SK-N-SH treated with all-trans-retinoic acid at 6 μM for 48 hours (cell line): ENCODE results near the gene PLEKHB1.
A peak's percentile ranks its signal among the peaks of the same experiment; 100 is the strongest.

Experiments
- ATAC-seq: fragments of 200-7000 bp; cut with Tn5 transposase; 3 replicates; pipeline ENCODE4 v1.9.1; 2020; ENCODE audit warnings: mild to moderate bottlenecking, moderate library complexity
- ARNTL ChIP-seq: fragments of 450-650 bp; formaldehyde crosslinking; IDR thresholded peaks from 2 replicates; pipeline ENCODE4 v1.5.0; 2020; ENCODE audit warnings: low read depth, mild to moderate bottlenecking, moderate library complexity, borderline replicate concordance
- BACH2 ChIP-seq: fragments of 250-450 bp; sonication (Bioruptor Pico); IDR thresholded peaks from 2 replicates; pipeline ENCODE4 v1.9.0; 2021; ENCODE audit warnings: mild to moderate bottlenecking, borderline replicate concordance
- CSDC2 ChIP-seq: fragments of 250-450 bp; sonication (Bioruptor Pico); IDR thresholded peaks from 2 replicates; pipeline ENCODE4 v1.5.0; 2020; ENCODE audit warnings: mild to moderate bottlenecking, moderate library complexity
- ESRRG ChIP-seq: fragments of 250-450 bp; sonication (Bioruptor Pico); IDR thresholded peaks from 2 replicates; pipeline ENCODE4 v1.6.1; 2021; ENCODE audit warnings: mild to moderate bottlenecking
- ISL1 ChIP-seq: fragments of 250-450 bp; sonication (Bioruptor Pico); IDR thresholded peaks from 2 replicates; pipeline ENCODE4 v2.1.2; 2022; ENCODE audit warnings: mild to moderate bottlenecking, moderate library complexity
- OSR1 ChIP-seq: fragments of 250-450 bp; sonication (Bioruptor Pico); IDR thresholded peaks from 2 replicates; pipeline ENCODE4 v1.8.0; 2022; ENCODE audit warnings: moderate library complexity, mild to moderate bottlenecking, inconsistent platforms
- PATZ1 ChIP-seq: fragments of 250-450 bp; sonication (Bioruptor Pico); IDR thresholded peaks from 2 replicates; pipeline ENCODE4 v1.8.0; 2020; ENCODE audit warnings: mild to moderate bottlenecking, moderate library complexity, borderline replicate concordance
- PPARA ChIP-seq: fragments of 250-450 bp; sonication (Bioruptor Pico); IDR thresholded peaks from 2 replicates; pipeline ENCODE4 v1.5.0; 2020; ENCODE audit warnings: mild to moderate bottlenecking, borderline replicate concordance
- RARB ChIP-seq: fragments of 250-450 bp; sonication (Bioruptor Pico); IDR thresholded peaks from 2 replicates; pipeline ENCODE4 v1.8.0; 2021; ENCODE audit warnings: mild to moderate bottlenecking, moderate library complexity
- TCF4 ChIP-seq: fragments of 250-450 bp; sonication (Bioruptor Pico); IDR thresholded peaks from 2 replicates; pipeline ENCODE4 v1.8.0; 2021; ENCODE audit warnings: mild to moderate bottlenecking, moderate library complexity, borderline replicate concordance
- TOX ChIP-seq: fragments of 250-450 bp; sonication (Bioruptor Pico); IDR thresholded peaks from 2 replicates; pipeline ENCODE4 v1.8.0; 2021; ENCODE audit warnings: mild to moderate bottlenecking, moderate library complexity, borderline replicate concordance
- ZC3H10 ChIP-seq: fragments of 250-450 bp; sonication (Bioruptor Pico); IDR thresholded peaks from 2 replicates; pipeline ENCODE4 v1.5.1; 2021; ENCODE audit warnings: mild to moderate bottlenecking, moderate library complexity
- ZFP3 ChIP-seq: fragments of 250-450 bp; sonication (Bioruptor Pico); IDR thresholded peaks from 2 replicates; pipeline ENCODE4 v1.5.0; 2020; ENCODE audit warnings: mild to moderate bottlenecking, moderate library complexity
- ZFP30 ChIP-seq: fragments of 450-650 bp; formaldehyde crosslinking; IDR thresholded peaks from 2 replicates; pipeline ENCODE4 v1.5.0; 2022; ENCODE audit warnings: mild to moderate bottlenecking, moderate library complexity
- ZNF565 ChIP-seq: fragments of 450-650 bp; formaldehyde crosslinking; conservative IDR thresholded peaks from 2 replicates; pipeline ENCODE4 v1.5.0; 2020; ENCODE audit warnings: low read depth, mild to moderate bottlenecking, moderate library complexity
- ZNF70 ChIP-seq: fragments of 450-650 bp; formaldehyde crosslinking; IDR thresholded peaks from 2 replicates; pipeline ENCODE4 v1.5.0; 2020; ENCODE audit warnings: mild to moderate bottlenecking, moderate library complexity
- ZNF8 ChIP-seq: fragments of 450-650 bp; formaldehyde crosslinking; IDR thresholded peaks from 2 replicates; pipeline ENCODE4 v1.5.0; 2020; ENCODE audit warnings: mild to moderate bottlenecking, moderate library complexity
- TF ChIP-seq, protein P1 (sequence below): fragments of 250-450 bp; sonication (Bioruptor Pico); IDR thresholded peaks from 2 replicates; pipeline ENCODE4 v1.5.0; 2020; ENCODE audit warnings: mild to moderate bottlenecking, moderate library complexity
- TF ChIP-seq, protein P2 (sequence below): fragments of 250-450 bp; sonication (Bioruptor Pico); IDR thresholded peaks from 2 replicates; pipeline ENCODE4 v1.5.1; 2020; ENCODE audit warnings: low read depth, mild to moderate bottlenecking, moderate library complexity
- TF ChIP-seq, protein P3 (sequence below): fragments of 250-450 bp; sonication (Bioruptor Pico); IDR thresholded peaks from 2 replicates; pipeline ENCODE4 v1.5.1; 2021; ENCODE audit warnings: mild to moderate bottlenecking, moderate library complexity

PLEKHB1 gene

GRCh38 chr11:73597956-73598718, 48.2 kb upstream of the PLEKHB1 start, which contains the start of gene FAM168A:
FAM168A (minus strand) TSS chr11:73598112; CDS start chr11:73468474, 129,638 bp downstream.
- peak; percentile 98 for TF ChIP-seq ZFP3 (CRISPR knock-in tag)
- TF ChIP-seq ARNTL = no peak
- TF ChIP-seq, protein P1, sequence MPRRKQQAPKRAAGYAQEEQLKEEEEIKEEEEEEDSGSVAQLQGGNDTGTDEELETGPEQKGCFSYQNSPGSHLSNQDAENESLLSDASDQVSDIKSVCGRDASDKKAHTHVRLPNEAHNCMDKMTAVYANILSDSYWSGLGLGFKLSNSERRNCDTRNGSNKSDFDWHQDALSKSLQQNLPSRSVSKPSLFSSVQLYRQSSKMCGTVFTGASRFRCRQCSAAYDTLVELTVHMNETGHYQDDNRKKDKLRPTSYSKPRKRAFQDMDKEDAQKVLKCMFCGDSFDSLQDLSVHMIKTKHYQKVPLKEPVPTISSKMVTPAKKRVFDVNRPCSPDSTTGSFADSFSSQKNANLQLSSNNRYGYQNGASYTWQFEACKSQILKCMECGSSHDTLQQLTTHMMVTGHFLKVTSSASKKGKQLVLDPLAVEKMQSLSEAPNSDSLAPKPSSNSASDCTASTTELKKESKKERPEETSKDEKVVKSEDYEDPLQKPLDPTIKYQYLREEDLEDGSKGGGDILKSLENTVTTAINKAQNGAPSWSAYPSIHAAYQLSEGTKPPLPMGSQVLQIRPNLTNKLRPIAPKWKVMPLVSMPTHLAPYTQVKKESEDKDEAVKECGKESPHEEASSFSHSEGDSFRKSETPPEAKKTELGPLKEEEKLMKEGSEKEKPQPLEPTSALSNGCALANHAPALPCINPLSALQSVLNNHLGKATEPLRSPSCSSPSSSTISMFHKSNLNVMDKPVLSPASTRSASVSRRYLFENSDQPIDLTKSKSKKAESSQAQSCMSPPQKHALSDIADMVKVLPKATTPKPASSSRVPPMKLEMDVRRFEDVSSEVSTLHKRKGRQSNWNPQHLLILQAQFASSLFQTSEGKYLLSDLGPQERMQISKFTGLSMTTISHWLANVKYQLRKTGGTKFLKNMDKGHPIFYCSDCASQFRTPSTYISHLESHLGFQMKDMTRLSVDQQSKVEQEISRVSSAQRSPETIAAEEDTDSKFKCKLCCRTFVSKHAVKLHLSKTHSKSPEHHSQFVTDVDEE (CRISPR knock-in tag) = 0 out of 2 replicates have a peak, but pooled peaks have one; percentile 9
- peak; percentile 97 for ATAC-seq

- TF ChIP-seq, protein P2, sequence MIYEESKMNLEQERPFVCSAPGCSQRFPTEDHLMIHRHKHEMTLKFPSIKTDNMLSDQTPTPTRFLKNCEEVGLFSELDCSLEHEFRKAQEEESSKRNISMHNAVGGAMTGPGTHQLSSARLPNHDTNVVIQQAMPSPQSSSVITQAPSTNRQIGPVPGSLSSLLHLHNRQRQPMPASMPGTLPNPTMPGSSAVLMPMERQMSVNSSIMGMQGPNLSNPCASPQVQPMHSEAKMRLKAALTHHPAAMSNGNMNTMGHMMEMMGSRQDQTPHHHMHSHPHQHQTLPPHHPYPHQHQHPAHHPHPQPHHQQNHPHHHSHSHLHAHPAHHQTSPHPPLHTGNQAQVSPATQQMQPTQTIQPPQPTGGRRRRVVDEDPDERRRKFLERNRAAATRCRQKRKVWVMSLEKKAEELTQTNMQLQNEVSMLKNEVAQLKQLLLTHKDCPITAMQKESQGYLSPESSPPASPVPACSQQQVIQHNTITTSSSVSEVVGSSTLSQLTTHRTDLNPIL (CRISPR knock-in tag) = no peak
- TF ChIP-seq ZNF8 (no peak), OSR1 (CRISPR knock-in tag) (no peak), PATZ1 (CRISPR knock-in tag) (no peak), TCF4 (no peak), ESRRG (CRISPR knock-in tag) (no peak), BACH2 (CRISPR knock-in tag) (no peak), PPARA (CRISPR knock-in tag) (no peak), TOX (CRISPR knock-in tag) (no peak), ARNTL (no peak), ZC3H10 (CRISPR knock-in tag) (no peak), CSDC2 (CRISPR knock-in tag) (no peak), ZFP30 (no peak), ZFP3 (CRISPR knock-in tag) (no peak), ZNF70 (CRISPR knock-in tag) (no peak)
- TF ChIP-seq, protein P1 (CRISPR knock-in tag) = no peak
- TF ChIP-seq, protein P3, sequence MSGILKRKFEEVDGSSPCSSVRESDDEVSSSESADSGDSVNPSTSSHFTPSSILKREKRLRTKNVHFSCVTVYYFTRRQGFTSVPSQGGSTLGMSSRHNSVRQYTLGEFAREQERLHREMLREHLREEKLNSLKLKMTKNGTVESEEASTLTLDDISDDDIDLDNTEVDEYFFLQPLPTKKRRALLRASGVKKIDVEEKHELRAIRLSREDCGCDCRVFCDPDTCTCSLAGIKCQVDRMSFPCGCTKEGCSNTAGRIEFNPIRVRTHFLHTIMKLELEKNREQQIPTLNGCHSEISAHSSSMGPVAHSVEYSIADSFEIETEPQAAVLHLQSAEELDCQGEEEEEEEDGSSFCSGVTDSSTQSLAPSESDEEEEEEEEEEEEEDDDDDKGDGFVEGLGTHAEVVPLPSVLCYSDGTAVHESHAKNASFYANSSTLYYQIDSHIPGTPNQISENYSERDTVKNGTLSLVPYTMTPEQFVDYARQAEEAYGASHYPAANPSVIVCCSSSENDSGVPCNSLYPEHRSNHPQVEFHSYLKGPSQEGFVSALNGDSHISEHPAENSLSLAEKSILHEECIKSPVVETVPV (CRISPR knock-in tag) = no peak
- ATAC-seq = no peak
Measured at GRCh38 chr11:73598719-73599379, 47.5 kb upstream of the PLEKHB1 start.

DNA sequence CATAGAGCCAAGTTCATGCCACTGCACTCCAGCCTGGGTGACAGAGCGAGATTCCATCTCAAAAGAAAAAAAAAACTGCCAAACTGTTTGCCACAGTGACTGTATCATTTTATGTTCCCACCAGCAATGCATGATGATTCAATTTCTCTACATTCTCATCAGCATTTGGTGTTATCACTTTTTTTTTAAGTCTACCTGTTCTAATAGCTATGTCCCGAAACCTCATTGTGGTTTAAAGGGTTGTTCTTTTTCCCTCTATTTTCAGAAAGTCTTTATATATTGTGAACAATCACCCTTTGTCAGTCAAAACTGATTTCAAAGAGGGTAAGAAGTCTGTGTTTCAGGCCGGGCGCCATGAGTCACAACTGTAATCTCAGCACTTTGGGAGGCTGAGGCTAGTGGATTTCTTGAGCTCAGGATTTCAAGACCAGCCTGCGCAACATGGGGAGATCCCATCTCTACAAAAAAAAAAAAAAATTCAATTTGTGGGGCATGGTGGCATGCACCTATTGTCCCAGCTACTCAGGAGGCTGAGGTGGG, 33.7 kb upstream of the PLEKHB1 start:
- ATAC-seq = no peak
- TF ChIP-seq PATZ1 (CRISPR knock-in tag) (no peak), TCF4 (no peak), ISL1 (CRISPR knock-in tag) (no peak), ZNF565 (CRISPR knock-in tag) (no peak), BACH2 (CRISPR knock-in tag) (no peak), ZFP30 (no peak), ARNTL (no peak), ZNF70 (CRISPR knock-in tag) (no peak), RARB (CRISPR knock-in tag) (no peak)
- TF ChIP-seq, protein P1 (CRISPR knock-in tag) = no peak
